EH (cell line): ENCODE results near the gene KCNAB3.
"Not testable (repeated sequence)": the region's sequence is repeated elsewhere in the genome, so short reads cannot be mapped to it uniquely, and the experiment has no call there.

Experiments used
- DNase-seq: peaks from one replicate; pipeline ENCODE4 v3.0.0-alpha.2; 2015; ENCODE audit warnings: low read depth

Gene KCNAB3

DNA sequence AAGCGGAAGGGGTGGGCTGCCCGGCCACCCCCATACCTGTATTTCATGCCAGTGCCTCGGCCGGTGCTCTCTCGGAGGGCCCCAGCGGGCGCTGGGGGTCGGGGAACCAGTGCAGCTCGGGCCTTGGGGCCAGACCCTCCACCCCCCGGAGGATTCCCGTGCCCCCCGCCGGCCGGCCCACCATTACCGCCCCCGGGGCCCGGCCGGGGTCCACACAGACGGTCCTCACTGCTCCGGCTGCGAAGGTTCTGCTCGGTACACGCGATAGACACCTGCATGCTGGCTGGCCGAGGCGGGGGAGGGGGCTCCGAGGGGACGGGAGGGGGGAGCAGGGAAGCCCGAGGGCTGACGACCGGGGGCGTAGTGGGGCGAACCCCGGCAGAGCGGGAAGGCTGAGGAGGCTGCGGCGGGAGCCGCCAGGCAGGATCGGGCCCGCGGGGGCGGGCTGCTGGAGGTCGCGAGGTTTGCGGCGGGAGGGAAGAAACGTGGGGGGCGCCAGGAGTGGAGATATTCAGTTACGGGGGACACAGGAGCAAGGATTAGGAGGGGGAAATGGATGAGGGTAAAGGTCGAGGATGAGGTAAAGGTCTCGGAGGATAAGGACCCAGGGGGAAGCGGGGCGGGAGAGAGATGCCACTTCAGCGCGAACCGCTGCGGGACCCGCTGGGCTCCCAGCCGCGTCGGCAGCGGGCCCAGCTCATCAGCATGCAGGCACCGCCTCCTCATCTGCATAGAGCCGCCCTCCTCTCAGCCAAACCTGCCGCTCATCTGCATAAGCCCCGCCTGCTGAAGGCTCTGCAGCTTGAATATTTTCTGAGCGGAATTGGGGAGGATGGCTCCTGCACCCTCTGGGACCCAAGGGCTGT lies at the start of gene KCNAB3:
TSS of gene KCNAB3 (minus strand) at position 699 of the 866 bp plus-strand sequence. CDS start at position 278, 421 bp downstream.
- peak; percentile 84 for DNase-seq

DNA sequence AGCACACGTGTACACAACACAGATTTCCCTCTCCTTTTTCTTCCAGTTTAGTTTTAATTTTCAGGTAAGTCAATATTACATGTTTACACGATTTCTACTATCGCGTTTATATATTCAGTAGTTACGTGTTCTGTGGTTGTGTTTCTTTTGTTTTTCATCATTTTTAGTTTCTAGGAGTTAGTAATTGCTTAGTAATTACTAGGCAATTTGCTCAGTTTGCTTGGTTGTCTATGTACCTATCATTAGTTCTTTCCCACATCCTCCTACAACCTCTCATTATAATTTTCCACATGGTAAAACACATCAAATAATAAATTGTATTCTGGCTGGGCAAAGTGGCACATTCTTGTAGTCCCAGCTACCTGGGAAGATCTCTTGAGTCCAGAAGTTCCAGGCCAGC lies 48.1 kb upstream of the KCNAB3 start:
- DNase-seq, result no peak

DNA sequence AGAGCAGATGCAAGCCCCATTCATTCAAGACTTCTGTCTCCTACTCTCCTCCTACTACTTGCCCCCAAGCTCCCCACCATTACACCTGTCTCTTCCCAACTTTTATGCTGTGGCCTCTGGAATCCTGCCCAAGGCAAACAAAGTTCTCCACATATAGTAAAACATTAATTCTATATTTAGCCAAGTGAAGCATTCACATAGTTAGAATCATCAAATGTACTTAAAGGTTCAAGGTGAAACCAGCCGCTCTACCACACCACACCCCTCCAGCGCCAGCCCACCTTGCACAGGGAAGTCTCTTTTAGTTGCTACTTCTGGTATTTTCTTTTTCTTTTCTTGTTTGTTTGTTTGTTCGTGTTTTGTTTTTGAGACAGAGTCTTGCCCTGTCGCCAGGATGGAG lies 47.4 kb upstream of the KCNAB3 start:
- DNase-seq, result no peak

DNA sequence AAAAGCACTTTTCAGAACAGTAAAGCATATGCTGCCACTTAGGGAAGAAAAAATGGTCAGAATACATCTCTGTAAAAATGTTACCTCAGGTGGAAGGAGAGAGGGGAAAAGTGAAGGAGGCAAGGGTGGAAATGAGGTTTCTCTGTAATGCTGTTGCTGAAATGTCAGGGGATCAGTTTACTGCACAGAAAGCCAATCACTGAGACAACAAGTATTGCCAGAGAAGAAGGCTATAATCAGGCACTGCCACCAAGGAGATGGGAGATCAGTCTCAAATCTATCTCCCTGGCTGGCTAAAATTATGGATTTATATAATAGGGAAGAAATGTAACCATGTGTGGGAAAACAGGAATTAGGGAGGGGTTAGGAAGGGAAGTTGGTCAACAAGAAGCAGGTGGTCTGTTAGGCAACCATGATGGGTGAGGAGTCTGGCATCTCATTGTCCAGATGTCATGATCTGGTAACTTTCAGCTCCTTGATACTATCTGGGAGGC lies 45.0 kb upstream of the KCNAB3 start:
- no peak for DNase-seq

DNA sequence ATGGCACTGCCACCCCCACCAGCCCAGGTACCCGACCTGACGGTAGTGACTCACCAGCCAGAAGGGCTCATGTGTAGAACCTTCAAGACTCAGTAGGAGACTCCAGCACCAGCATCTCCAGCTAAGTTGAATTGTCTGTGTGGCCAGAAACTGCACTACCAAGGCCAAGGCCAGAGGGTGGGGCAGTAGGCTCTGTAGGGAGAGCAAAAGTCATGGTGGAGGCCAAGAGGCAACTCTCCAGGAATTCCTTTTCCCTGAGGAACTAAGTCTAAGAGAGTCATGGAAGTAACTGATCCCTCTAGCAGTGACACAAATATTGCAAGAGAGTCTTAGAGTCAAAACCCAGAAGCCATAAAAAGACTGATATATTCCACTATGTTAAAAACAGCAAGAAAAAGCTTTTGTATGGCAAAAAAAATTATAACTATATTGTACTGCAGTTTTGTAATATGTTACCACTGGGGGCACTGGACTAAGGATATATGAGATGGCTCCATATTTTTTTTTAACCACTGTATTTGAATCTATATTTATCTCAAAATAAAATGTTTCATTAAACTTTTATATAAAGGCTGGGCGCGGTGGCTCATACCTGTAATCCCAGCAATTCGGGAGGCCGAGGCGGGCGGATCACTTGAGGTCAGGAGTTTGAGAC lies 42.6 kb upstream of the KCNAB3 start:
- DNase-seq, result no peak

DNA sequence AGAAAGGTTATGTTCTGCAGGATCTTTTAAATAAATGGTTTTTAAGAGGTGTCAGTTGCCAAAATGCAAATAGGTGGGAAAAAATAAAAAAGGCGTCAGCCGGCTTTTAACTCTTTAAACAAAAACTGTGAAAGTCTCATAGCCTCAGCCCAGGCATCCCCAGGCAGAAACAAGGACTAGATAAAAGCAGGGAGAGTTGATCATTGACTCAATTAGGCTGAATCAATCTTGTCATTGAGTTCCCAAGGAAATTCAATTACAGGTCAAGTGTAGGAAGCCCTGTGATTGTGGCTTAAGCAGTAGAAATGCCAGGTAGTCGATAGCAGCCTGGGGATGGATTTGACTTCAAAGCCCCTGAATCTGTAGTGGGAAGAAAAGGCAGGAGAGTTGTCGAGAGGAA lies 42.0 kb upstream of the KCNAB3 start:
- DNase-seq, result no peak

DNA sequence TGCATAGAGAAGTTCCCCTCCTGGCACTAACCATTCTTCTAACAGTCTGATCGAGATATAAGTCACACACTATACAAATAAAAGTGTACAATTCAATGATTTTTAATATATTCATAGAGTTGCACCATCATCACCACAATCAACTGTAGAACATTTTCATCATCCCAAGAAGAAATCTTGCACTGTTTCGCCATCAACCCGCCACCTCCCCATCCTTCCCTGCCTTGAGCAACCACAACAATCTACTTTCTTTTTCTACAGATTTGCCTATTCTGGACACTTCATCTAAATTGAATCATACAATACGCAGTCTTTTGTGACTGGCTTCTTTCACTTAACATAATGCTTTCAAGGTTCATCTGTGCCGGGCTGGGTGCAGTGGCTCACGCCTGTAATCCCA lies 39.8 kb upstream of the KCNAB3 start:
- DNase-seq, result no peak

DNA sequence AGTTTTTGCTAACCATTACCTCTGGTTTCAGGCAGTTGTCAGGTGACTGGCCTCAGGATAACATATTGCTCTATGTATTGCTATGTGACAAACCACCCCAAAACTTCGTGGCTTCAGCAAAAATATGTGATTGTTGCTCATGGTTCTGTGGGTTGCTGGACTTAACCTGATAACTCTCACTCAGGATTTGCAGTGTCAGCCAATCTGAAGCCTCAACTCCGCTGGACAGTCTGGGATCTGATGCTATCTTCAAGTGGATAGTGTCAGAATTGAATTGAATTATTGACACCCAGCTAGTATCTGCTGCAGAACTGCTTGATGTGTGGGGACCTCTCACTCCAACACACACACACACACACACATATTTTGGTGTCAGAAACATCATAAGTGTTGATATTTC lies 38.1 kb upstream of the KCNAB3 start:
- no peak for DNase-seq

DNA sequence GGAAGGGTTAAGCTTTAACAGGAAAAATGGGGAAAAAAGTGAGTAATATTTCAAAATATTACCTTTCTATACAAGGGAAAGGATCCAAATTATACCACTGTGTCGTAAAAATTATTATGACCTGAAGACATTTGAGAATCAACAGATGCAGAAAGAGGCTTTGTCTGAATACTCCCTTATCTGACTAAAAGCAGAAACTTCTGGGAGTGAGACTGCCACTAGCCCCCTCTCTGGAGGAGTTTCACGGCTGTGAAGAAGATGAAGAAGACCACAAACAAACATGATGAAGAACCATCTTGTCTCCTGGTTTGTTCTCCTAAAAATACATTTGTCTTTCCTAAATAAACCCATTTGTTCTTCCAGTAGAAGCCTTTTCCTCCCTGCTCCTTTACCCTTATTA lies 31.8 kb upstream of the KCNAB3 start:
- DNase-seq, result no peak

DNA sequence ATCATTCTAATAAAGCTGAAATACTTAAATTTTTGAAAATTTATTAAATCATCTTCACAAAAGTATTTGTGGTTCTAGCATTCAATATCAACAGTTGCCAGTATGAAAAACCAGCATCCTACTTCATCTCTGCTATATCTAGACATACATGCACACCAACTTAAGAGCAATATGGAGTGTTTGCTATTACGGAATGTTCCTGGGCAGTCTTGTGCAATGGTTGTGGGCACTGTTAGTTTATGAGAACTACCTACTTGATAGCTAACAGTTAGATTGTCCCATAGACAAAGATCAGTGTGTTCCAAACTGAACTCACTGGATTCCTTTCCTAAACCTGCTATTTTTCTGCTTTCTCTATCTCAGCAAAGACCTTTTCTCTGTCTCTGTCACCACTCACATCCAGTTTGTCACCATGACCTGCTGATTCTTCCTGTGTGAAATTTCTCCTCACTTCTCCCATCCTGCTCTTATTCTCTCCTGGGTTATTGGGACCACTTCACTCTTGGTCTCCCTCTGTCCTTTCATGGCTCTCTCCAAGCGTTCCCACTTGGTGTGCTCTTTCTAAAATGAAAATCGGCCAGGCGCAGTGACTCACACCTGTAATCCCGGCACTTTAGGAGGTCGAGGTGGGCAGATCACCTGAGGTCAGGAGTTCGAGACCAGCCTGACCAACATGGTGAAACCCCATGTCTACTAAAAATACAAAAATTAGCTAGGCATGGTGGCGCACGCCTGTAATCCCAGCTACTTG lies 30.0 kb upstream of the KCNAB3 start:
- DNase-seq, result no peak

DNA sequence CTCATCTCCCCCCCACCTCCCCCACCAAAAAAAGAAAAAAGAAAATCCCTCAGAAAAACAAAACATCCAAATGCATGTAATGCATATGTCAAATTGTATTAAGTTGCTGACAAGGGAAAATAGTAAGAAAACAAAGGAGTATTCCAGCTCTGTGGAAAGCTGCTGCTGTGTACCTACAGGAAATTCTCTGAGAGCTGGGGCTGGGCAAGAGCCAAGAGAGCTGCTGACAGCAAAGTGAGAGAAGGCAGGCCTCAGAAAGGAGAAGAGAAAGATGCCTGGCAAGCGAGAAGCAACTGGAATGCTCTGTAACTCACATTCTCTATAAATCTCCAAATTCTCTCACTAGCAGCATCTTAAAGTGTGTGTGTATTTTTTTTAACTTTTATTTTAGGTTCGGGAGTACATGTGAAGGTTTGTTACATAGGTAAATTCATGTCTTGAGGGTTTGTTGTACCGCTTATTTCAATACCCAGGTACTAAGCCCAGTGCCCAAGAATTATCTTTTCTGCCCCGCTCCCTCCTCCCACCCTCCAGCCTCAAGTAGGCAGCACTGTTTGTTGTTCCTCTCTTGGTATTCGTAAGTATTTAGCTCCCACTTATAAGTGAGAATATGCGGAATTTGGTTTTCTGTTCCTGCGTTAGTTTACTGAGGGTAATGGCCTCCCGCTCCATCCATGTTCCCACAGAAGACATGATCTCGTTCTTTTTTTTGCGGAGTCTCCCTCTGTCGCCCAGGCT lies 26.7 kb upstream of the KCNAB3 start:
- peak; percentile 24 for DNase-seq

DNA sequence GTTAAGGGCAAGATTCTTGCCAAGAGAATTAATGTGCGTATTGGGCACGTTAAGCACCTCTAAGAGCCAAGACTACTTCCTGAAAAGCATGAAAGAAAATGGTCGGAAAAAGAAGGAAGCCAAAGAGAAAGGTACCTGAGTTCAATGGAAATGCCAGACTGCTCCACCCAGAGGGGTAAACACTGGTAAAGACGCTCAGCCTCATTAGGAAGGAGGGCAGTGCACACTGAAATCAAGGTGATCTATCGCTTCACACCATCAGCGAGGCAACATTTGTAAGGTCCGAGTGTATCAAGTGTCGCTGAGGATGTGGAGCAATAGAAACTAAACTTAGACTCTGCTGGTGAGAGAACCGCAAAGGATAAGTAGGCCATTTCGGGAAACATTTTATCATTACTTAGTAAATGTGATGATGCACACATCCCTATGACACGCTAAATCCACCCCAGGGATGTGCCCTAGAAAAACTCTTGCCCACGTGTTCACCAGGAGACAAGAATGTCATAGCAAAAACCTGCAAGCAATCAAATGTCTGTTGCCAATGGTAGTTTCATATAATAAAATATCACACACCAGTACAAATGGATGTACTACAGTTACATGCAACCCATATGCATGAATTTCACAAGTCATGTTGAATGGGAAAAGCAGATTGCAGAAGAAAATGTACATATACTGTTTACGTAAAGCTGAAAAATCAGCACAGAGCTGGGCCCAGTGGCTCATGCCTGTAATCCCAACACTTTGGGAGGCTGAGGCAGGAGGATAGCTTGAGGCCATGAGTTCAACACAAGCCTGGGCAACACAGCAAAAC lies 26.0 kb upstream of the KCNAB3 start:
- DNase-seq, result no peak

DNA sequence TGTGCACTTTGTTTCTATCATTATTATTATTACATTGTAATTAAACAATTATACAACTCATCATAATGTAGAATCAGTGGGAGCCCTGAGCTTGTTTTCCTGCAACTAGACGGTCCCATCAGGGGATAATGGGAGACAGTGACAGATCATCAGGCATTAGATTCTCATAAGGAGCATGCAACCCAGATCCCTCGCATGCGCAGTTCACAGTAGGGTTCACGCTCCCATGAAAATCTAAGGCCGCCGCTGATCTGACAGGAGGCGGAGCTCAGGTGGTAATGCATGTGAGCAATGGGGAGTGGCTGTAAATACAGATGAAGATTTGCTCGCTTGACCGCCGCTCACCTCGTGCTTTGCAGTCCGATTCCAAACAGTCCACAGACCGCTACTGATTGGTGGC lies 23.6 kb upstream of the KCNAB3 start:
- DNase-seq, result not testable (repeated sequence)

DNA sequence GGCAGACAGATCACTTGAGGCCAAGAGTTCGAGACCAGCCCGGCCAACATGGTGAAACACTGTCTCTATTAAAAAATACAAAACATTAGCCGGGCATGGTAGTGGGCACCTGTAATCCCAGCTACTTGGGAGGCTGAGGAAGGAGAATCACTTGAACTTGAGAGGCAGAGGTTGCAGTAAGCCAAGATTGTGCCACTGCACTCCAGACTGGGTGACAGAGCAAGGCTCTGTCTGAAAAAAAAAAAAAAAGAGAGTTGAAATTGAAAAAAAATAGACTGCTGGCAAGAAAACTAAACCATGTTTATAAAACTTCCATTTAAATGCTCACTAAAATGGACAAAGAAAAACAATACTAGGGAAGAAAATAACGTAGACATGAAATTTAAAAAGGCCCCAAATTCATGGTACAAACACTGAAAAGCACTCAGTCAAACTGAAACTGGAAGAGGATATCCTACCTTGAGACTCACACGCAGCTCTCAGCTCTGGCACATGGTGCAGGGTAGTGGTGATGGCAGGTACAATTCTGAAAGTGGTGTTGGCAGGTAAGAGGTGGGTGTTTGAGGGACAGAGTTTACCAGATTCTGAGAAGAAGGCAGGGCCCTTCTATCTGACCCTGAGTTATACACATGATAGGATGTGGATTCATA lies 21.6 kb upstream of the KCNAB3 start:
- DNase-seq, result no peak

DNA sequence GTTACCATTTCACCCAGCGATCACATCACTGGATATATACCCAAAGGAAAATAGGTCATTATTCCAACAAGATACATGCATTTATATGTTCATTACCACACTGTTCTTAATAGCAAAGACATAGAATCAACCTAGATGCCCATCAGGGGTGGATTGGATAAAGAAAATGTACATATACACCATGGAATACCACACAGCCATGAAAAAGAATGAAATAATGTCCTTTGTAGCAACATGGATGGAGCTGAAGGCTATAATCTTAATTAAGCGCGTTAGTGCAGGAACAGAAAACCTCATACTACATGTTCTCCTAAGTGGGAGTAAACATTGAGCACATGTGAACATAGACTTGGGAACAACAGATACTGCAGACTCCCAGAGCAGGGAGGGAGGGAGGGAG lies 20.9 kb upstream of the KCNAB3 start:
- DNase-seq, result no peak

DNA sequence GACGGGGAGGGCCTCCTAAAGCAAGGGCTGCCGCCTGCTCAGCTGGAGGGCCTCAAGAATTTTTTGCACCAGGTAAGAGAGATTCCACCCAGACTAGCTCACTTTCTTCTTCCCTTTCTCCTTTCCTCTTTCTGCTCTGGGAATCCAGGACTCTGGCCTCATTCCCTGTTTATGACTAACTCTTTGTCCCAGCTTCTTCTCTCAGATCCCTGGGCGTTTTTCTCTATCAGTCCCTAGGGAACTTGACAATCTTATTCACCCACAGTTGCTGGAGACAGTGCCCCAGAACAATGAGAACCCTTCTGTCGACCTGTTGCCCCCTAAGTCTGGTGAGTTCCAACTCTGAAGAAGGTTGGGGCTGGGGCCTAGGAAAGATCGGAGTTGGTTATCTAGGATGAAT lies 18.0 kb upstream of the KCNAB3 start:
- DNase-seq, result no peak

DNA sequence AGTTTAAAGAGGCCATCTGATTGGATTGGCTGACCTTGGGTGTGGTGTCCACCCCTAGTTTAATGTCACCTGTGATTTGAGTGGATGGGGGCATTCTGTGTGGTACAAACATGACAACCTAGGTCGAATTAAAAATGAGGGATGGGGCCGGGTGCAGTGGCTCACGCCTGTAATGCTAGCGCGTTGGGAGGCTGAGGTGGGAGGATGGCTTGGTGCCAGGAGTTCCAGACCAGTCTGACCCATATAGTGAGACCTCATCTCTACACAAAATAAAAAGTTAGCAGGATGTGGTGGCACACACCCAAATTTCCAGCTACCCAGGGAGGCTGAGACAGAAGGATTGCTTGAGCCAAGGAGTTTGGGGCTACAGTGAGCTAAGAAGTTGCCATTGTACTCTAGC lies 16.8 kb upstream of the KCNAB3 start:
- DNase-seq, result no peak

DNA sequence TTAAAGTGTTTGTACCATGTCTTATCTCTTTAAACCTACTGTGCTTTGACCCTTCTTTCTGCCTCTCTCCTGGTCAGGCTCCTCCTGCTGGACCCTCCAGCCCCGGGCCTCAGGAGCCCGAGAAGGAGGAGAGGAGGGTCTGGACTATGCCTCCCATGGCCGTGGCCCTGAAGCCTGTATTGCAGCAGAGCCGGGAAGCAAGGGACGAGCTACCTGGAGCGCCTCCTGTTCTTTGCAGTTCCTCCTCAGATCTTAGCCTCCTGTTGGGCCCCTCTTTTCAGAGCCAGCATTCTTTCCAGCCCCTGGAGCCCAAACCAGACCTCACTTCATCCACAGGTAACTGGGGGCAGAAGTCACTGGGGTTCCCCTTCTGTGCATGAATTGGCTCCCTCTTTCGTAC lies 16.0 kb upstream of the KCNAB3 start:
- DNase-seq, result no peak

DNA sequence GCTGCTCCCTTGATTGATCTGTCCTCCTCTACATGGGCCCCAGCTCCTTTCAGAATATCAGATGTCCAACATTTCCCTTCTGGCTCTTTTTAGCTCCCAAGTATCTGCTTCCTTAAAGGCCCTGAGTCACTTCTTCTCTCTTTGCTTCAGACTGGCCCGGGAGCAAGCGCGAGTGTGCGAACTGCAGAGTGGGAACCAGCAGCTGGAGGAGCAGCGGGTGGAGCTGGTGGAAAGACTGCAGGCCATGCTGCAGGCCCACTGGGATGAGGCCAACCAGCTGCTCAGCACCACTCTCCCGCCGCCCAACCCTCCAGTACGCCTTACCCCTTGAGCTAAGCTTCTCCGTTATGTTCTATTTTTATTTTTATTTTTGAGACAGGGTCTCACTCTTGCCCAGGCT lies 14.7 kb upstream of the KCNAB3 start:
- DNase-seq, result no peak

DNA sequence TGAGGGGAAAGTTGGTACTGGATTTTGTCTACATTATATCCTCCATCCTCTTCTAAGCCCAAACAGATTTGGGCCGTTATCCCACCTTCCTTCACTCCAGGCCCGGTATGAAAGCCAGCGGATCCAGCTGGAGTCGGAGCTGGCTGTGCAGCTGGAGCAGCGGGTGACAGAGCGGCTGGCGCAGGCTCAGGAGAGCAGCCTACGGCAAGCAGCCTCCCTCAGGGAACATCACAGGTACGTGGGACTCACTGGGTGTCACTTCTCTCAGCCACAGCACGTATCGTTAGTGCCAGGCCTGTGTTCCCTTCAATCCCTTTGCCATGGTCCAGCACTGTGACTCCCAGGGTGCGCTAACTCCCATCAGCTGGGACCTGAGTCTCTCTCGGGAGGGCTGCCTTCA lies 13.6 kb upstream of the KCNAB3 start:
- no peak for DNase-seq

DNA sequence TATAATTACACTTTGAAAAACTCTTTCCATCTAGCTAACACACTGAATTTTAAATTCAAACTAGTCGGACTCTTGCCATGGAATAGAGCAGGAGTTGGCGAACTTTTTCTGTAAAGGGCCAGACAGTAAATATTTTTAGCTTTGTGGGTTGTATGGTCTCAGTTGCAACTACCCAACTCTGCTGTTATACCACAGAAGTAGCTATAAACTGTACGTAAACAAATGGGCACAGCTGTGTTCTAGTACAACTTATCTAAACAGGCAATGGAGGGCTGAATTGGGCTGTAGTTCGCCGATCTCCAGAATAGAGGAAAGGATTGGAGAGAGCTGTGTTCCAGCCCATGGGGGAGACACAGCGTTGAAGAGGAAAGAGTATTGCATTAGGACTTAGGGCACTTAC lies 11.1 kb upstream of the KCNAB3 start:
- DNase-seq, result no peak
